A673 (cell line): Measurements from ENCODE around the gene ARHGAP22. TPM values are rescaled to one million over a fixed set of nuclear protein-coding genes. Genes with fewer than 3 reads are reported as not detected.

Experiments
- BruUV-seq: library from RNA; stranded (reverse); fragments of 400-500 nt; replicated peaks from 2 replicates; lab custom pipeline; 2021; lab: Mats Ljungman, UMichigan
- CTCF ChIA-PET: fragments of 300-600 bp; sonication (Branson Sonifier 250); formaldehyde crosslinking; loops from one replicate; lab custom pipeline; 2022; ENCODE audit warnings: antibody characterized with exemption; lab: Charles Lee
- POLR2A ChIA-PET: fragments of 300-600 bp; sonication (Branson Sonifier 250); formaldehyde crosslinking; loops from one replicate; lab custom pipeline; 2022; ENCODE audit warnings: antibody characterized with exemption; ENCODE audit not compliant: low non-redundant PET; lab: Charles Lee
- DNase-seq: peaks from one replicate; pipeline ENCODE4 v3.0.0-alpha.2; 2015; ENCODE audit warnings: low spot score
- H3K27ac ChIP-seq: fragments of 200-600 bp; sonication (generic); 2 replicates; pipeline ENCODE4 v1.5.1; 2016; ENCODE audit warnings: mixed run types, low read depth, mild to moderate bottlenecking, mixed read lengths, antibody characterized with exemption, low read length; ENCODE audit not compliant: poor library complexity, severe bottlenecking
- H3K27me3 ChIP-seq: fragments of 200-600 bp; sonication (generic); replicated peaks from 2 replicates; pipeline ENCODE4 v1.6.1; 2017; ENCODE audit warnings: mixed run types, low read depth, mild to moderate bottlenecking, mixed read lengths, antibody characterized with exemption, low read length; ENCODE audit not compliant: insufficient read depth, poor library complexity
- H3K36me3 ChIP-seq: fragments of 200-600 bp; sonication (generic); 2 replicates; pipeline ENCODE4 v1.6.1; 2016; ENCODE audit warnings: mixed run types, mild to moderate bottlenecking, mixed read lengths, antibody characterized with exemption, low read length; ENCODE audit not compliant: insufficient read depth, poor library complexity, severe bottlenecking
- H3K4me1 ChIP-seq: fragments of 200-600 bp; sonication (generic); 2 replicates; pipeline ENCODE4 v1.6.1; 2017; ENCODE audit warnings: mixed run types, mild to moderate bottlenecking, mixed read lengths, antibody characterized with exemption, low read length; ENCODE audit not compliant: insufficient read depth, poor library complexity, severe bottlenecking
- H3K4me3 ChIP-seq: fragments of 200-600 bp; sonication (generic); 2 replicates; pipeline ENCODE4 v1.5.1; 2016; ENCODE audit warnings: low read depth, mixed run types, mild to moderate bottlenecking, mixed read lengths, low read length; ENCODE audit not compliant: poor library complexity, severe bottlenecking
- H3K9me3 ChIP-seq: fragments of 200-600 bp; sonication (generic); 2 replicates; pipeline ENCODE4 v1.6.1; 2016; ENCODE audit warnings: mixed run types, low read depth, mild to moderate bottlenecking, mixed read lengths, antibody characterized with exemption, low read length; ENCODE audit not compliant: poor library complexity, severe bottlenecking
- EZH2 ChIP-seq: fragments of 200-600 bp; sonication (generic); IDR thresholded peaks from 2 replicates; pipeline ENCODE4 v1.6.1; 2017; ENCODE audit warnings: borderline replicate concordance, low read depth, mild to moderate bottlenecking, mixed read lengths, antibody characterized with exemption, low read length; ENCODE audit not compliant: poor library complexity, severe bottlenecking
- intact Hi-C: fragments of 100-400 bp; cut with micrococcal nuclease; formaldehyde crosslinking; loops from one replicate; pipeline ENCODE4 v1.10.0; 2022; ENCODE audit not compliant: unreplicated experiment
- total RNA-seq: library from RNA; stranded (reverse); gene quantifications from 2 replicates; pipeline ENCODE4 v1.2.3, GENCODE V29; 2021
- TF ChIP-seq, protein P1 (sequence below): fragments of 300-800, 200-600 bp; sonication (generic); conservative IDR thresholded peaks from 2 replicates; pipeline ENCODE4 v1.5.1; 2017; ENCODE audit warnings: low read depth, mild to moderate bottlenecking, antibody characterized with exemption, low read length, moderate library complexity, mixed read lengths

The ARHGAP22 gene
- total RNA-seq, 1 experiment from 2014 or later, result 0.47 TPM

DNA sequence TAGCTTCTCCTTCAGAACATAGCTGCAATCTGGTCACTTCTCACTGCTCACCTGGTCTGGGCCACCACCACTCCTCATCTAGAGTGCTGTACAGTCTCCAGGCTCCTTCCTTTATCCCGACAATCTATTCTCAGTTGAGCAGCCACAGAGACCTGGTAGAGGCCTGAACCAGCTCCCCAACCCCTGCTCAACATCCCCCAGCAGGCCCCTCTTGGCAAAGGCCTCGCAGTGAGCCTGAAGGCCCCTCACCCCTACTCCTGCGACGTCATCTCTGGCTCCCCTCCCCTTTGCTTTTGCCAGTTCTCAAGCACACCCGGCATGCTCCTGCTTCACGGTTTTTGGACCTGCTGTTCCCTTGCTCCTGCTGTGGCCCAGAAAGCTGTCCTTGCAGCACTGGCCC, 113.9 kb downstream of the ARHGAP22 start:
- DNase-seq, result no peak
- H3K9me3 ChIP-seq, result no peaks in the 10 kb centered on the region
- H3K27me3 ChIP-seq, result peaks cover under 1% of the 10 kb centered on the region
- ChIA-PET CTCF (no interaction called here), POLR2A (no interaction called here)
- no peak overlapping the region for H3K27ac ChIP-seq
- no peaks in the 10 kb centered on the region for H3K36me3 ChIP-seq
- intact Hi-C loops, result no loop called here
- no TSS peak for BruUV-seq
- TF ChIP-seq, protein P1, sequence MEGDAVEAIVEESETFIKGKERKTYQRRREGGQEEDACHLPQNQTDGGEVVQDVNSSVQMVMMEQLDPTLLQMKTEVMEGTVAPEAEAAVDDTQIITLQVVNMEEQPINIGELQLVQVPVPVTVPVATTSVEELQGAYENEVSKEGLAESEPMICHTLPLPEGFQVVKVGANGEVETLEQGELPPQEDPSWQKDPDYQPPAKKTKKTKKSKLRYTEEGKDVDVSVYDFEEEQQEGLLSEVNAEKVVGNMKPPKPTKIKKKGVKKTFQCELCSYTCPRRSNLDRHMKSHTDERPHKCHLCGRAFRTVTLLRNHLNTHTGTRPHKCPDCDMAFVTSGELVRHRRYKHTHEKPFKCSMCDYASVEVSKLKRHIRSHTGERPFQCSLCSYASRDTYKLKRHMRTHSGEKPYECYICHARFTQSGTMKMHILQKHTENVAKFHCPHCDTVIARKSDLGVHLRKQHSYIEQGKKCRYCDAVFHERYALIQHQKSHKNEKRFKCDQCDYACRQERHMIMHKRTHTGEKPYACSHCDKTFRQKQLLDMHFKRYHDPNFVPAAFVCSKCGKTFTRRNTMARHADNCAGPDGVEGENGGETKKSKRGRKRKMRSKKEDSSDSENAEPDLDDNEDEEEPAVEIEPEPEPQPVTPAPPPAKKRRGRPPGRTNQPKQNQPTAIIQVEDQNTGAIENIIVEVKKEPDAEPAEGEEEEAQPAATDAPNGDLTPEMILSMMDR, result no peak
- TF ChIP-seq EZH2, result no peak
- no peak overlapping the region for H3K4me3 ChIP-seq
- no peaks in the 10 kb centered on the region for H3K4me1 ChIP-seq

DNA sequence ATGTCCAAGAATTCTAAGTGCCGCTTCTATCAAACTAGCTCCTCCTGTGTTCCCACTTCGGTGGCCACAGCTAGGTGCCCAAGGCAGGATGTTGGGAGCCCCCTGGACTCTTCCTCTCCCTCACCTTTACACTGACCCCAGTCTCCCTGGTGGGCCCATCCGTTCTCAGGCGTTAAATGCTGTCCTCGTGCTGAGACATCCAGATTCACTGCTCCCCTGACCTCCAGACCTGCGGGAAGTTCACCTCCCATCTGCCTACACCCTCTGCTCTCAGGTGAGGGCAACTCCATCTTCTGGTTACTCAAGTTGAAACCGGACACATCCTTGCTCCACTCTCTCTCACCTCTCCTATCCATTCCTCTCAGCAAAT, 114.3 kb downstream of the ARHGAP22 start:
- no TSS peak for BruUV-seq
- H3K27ac ChIP-seq, result no peak overlapping the region
- H3K27me3 ChIP-seq, result peaks cover 4% of the 10 kb centered on the region
- no peaks in the 10 kb centered on the region for H3K36me3 ChIP-seq
- POLR2A ChIA-PET, result no interaction called here
- H3K4me1 ChIP-seq, result no peaks in the 10 kb centered on the region
- DNase-seq, result no peak
- CTCF ChIA-PET, result no interaction called here
- intact Hi-C loops, result no loop called here
- no peaks in the 10 kb centered on the region for H3K9me3 ChIP-seq
- H3K4me3 ChIP-seq, result no peak overlapping the region
- TF ChIP-seq, protein P1, result no peak
- TF ChIP-seq EZH2, result no peak

DNA sequence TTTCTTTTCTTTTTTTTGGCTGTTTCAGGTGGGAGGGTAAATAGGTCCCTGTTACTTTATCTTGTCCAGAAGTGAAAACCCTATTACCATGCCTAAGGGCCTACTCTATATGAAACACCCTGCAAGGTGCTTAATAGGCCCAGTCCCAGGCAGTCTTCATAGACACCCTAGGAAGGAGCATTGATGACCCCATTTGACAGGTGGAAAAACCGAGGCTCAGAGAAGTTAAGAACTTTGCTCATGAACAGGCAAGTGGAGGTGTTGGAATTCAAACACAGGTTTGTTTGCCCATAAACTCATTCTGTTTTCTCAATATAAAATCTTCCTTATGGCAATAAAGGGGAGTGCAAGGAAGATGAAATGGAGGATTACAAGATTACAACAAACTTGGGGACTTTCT, 115.8 kb downstream of the ARHGAP22 start:
- no peak for DNase-seq
- TF ChIP-seq, protein P1, result no peak
- no peak for TF ChIP-seq EZH2
- ChIA-PET CTCF (no interaction called here), POLR2A (no interaction called here)
- H3K27ac ChIP-seq, result no peak overlapping the region
- no peaks in the 10 kb centered on the region for H3K4me1 ChIP-seq
- BruUV-seq, result no TSS peak
- intact Hi-C loops, result no loop called here
- no peak overlapping the region for H3K4me3 ChIP-seq
- no peaks in the 10 kb centered on the region for H3K9me3 ChIP-seq
- H3K27me3 ChIP-seq, result peaks cover 8% of the 10 kb centered on the region
- H3K36me3 ChIP-seq, result no peaks in the 10 kb centered on the region
